Measurements from ENCODE around the gene SYTL4. TPM values are rescaled to one million over a fixed set of nuclear protein-coding genes. Genes with fewer than 3 reads are reported as not detected.
A peak's percentile ranks its signal among the peaks of the same experiment; 100 is the strongest.

SYTL4 gene
- total and polyA plus RNA-seq, 5 experiments from 2014 or later: not detected

- H3K9me3 Mint-ChIP-seq: no peaks in the 10 kb centered on the region
- no peaks in the 10 kb centered on the region for H3K36me3 Mint-ChIP-seq
- no peak for DNase-seq
- ATAC-seq: no peak
- no peaks in the 10 kb centered on the region for H3K4me1 Mint-ChIP-seq
- no peak overlapping the region for H3K4me3 Mint-ChIP-seq
- H3K27ac Mint-ChIP-seq: no peak overlapping the region
- POLR2A ChIA-PET: no interaction called here
- peaks cover 0 to 3% (median 2%) of the 10 kb centered on the region in 5 donors for H3K27me3 Mint-ChIP-seq
Measured at GRCh38 chrX:100720301-100720700, 11.6 kb downstream of the SYTL4 start.

DNA sequence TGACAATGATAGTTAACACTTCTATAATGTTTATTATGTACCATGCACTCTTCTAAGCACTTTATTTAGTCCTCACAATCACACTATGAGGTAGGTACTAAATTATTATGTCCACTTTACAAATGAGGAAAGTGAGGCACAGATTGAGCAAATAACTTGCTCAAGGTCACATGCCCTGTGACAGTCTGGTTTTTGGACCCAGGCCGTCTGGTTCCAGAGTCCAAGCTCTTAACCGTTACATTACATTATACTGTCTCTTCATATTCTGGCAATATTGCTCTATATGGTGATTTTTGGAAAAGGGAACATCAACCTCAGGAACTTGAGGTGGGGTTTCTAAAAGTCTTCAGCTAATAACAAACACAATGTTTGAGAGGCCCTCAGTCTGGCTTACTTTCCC lies 12.8 kb downstream of the SYTL4 start:
- Mint-ChIP-seq H3K27ac (no peak overlapping the region), H3K9me3 (no peaks in the 10 kb centered on the region), H3K4me1 (no peaks in the 10 kb centered on the region), H3K27me3 (no peaks in the 10 kb centered on the region), H3K4me3 (no peak overlapping the region), H3K36me3 (no peaks in the 10 kb centered on the region)
- no peak for DNase-seq
- ATAC-seq: no peak
- POLR2A ChIA-PET: no interaction called here

GRCh38 chrX:100717363-100717762 lies 14.6 kb downstream of the SYTL4 start:
- DNase-seq (no peak), ATAC-seq (no peak)
- POLR2A ChIA-PET: no interaction called here
- Mint-ChIP-seq H3K4me3 (no peak overlapping the region), H3K9me3 (no peaks in the 10 kb centered on the region), H3K27me3 (no peaks in the 10 kb centered on the region), H3K4me1 (no peaks in the 10 kb centered on the region), H3K27ac (no peak overlapping the region), H3K36me3 (no peaks in the 10 kb centered on the region)

GRCh38 chrX:100710816-100711215 lies 21.1 kb downstream of the SYTL4 start:
- POLR2A ChIA-PET: no interaction called here
- H3K27ac Mint-ChIP-seq: no peak overlapping the region
- no peaks in the 10 kb centered on the region for H3K4me1 Mint-ChIP-seq
- DNase-seq (no peak), ATAC-seq (no peak)
- no peak overlapping the region for H3K4me3 Mint-ChIP-seq
- H3K27me3 Mint-ChIP-seq: peaks cover 0 to 13% (median 3%) of the 10 kb centered on the region in 5 donors
- no peaks in the 10 kb centered on the region for H3K36me3 Mint-ChIP-seq
- no peaks in the 10 kb centered on the region for H3K9me3 Mint-ChIP-seq

DNA sequence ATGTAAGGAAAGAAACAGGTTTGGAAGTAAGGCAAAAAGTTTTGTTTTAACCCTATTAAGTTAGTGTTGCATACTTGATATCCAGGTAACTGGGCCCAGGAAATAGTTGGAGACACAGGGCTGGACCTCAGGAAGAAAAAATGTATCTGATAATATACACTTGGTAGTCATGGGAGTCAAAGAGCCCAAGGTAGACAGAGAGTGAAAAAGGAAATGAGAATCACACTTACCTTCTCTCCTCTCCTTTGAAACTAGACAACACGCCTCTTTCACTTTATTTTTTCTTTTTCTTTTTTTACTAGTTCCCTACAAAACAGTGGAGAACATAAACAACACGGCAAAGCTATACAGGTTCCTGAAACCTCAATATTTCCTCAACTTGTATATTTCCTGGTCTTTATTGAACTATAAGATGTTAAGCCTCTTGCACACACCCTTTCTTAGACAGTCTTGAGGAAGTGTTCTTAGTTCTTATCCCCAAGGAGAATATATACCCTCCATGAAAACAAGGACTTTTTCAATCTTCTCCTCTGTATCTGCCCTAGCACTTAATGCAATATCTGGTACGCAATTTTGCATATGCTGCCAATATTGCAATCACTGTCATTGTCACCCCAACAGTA lies 27.2 kb downstream of the SYTL4 start:
- Mint-ChIP-seq H3K4me3 (no peak overlapping the region), H3K27ac (no peak overlapping the region), H3K9me3 (no peaks in the 10 kb centered on the region), H3K4me1 (no peaks in the 10 kb centered on the region), H3K27me3 (peaks cover 2 to 23% (median 12%) of the 10 kb centered on the region in 5 donors), H3K36me3 (no peaks in the 10 kb centered on the region)
- no peak for ATAC-seq
- DNase-seq: no peak
- POLR2A ChIA-PET: no interaction called here

DNA sequence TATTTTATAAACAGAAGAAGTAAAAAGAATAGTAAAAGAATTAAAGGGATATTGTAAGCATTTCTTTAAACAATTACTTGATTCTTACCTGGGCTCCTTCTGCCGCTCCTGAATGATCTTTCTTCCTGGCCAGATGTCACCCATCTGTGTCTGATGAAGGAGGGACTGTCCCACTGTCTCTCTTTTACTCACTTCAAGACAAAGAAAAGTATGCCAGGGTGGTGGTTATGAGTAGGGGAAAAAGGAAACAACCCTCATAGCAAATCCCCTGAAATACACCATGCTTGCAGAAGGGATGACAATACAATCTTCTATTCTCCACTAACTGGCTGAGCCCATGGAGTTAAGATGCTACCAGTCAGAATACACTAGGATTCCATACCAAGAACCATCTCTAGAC lies 31.1 kb downstream of the SYTL4 start:
- Mint-ChIP-seq H3K36me3 (no peaks in the 10 kb centered on the region), H3K9me3 (no peaks in the 10 kb centered on the region), H3K4me1 (no peaks in the 10 kb centered on the region), H3K4me3 (no peak overlapping the region), H3K27ac (no peak overlapping the region), H3K27me3 (peaks cover 3 to 12% (median 7%) of the 10 kb centered on the region in 5 donors)
- POLR2A ChIA-PET: no interaction called here
- DNase-seq (no peak), ATAC-seq (no peak)

DNA sequence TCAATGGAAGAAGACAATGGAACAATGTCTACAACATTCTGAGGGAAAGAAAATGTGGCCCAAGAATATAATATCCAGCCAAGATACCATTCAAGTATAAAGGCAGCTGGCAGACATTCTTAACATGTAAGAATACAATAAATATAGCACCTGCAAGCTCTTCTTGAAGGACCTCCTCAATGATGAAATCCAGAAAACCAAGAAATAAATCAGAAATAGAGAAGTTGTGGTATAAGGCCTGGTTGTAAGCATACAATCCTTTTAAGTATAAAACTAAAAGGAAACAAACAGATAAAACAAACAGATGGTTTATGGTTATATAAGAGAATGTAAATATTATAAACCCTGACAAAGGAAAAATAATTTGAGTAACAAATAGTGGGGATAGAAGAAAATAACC lies 33.4 kb downstream of the SYTL4 start:
- peaks cover 6 to 23% (median 10%) of the 10 kb centered on the region in 5 donors for H3K27me3 Mint-ChIP-seq
- POLR2A ChIA-PET: no interaction called here
- no peak overlapping the region for H3K4me3 Mint-ChIP-seq
- no peaks in the 10 kb centered on the region for H3K4me1 Mint-ChIP-seq
- H3K27ac Mint-ChIP-seq: no peak overlapping the region
- H3K36me3 Mint-ChIP-seq: no peaks in the 10 kb centered on the region
- H3K9me3 Mint-ChIP-seq: no peaks in the 10 kb centered on the region
- ATAC-seq: no peak
- DNase-seq: no peak

- H3K9me3 Mint-ChIP-seq: no peaks in the 10 kb centered on the region
- no peaks in the 10 kb centered on the region for H3K4me1 Mint-ChIP-seq
- ATAC-seq: no peak
- no peak overlapping the region for H3K27ac Mint-ChIP-seq
- H3K4me3 Mint-ChIP-seq: no peak overlapping the region
- H3K27me3 Mint-ChIP-seq: peaks cover 11 to 26% (median 15%) of the 10 kb centered on the region in 5 donors
- no peak for DNase-seq
- POLR2A ChIA-PET: no interaction called here
- no peaks in the 10 kb centered on the region for H3K36me3 Mint-ChIP-seq
Measured at GRCh38 chrX:100696699-100697351, 35.1 kb downstream of the SYTL4 start.

DNA sequence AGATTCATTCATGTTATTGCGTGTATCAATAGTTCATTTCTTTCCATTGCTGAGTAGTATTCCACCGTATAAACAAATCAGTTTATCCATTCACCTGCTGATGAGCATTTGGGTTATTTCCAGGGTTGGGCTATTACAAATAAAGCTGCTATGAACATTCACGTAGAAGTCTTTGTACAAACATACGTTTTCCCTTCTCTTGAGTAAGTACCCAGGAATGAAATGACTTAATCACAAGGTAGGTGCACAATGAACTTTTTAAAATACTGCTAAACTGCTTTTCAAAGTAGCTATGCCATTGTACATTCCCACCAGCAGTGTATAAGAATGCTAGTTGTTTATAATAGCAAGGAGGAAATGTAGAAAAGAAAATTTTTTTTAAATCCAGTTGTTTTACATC lies 35.9 kb downstream of the SYTL4 start:
- POLR2A ChIA-PET: no interaction called here
- H3K4me3 Mint-ChIP-seq: no peak overlapping the region

GRCh38 chrX:100695302-100695701 lies 36.6 kb downstream of the SYTL4 start:
- Mint-ChIP-seq H3K4me1 (no peaks in the 10 kb centered on the region), H3K27ac (no peak overlapping the region), H3K27me3 (peaks cover 12 to 26% (median 14%) of the 10 kb centered on the region in 5 donors), H3K9me3 (no peaks in the 10 kb centered on the region), H3K4me3 (no peak overlapping the region), H3K36me3 (no peaks in the 10 kb centered on the region)
- POLR2A ChIA-PET: interaction anchor here (0.6 kb wide), 1 partner anchor 157 kb away, joined by 4 read pairs; no protein-coding TSS in a partner anchor
- no peak for DNase-seq
- ATAC-seq: no peak

More for the DNA sequence above, 35.9 kb downstream of the SYTL4 start:
- H3K36me3 Mint-ChIP-seq: no peaks in the 10 kb centered on the region
- H3K27ac Mint-ChIP-seq: no peak overlapping the region
- H3K27me3 Mint-ChIP-seq: peaks cover 12 to 26% (median 14%) of the 10 kb centered on the region in 5 donors
- no peaks in the 10 kb centered on the region for H3K4me1 Mint-ChIP-seq
- ATAC-seq (no peak), DNase-seq (no peak)
- no peaks in the 10 kb centered on the region for H3K9me3 Mint-ChIP-seq

DNA sequence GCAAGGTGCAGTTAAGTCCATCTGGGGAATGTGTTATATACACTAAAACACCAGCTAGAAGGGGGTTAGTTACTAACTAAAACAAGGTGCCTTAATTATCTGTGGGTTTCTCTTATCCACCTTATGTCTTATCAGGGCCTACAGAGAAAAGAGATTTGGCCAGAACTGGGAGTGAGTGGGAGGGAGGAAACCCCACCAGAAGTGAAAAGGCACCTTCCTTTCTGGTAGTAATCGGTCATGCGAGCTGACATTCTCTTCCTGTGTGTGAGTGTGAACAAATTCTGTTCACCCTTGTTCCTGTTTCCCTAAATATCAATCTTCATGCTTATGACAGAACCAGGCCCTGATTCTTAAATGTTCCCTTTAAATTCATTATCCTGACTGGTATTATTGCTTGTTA lies 44.4 kb downstream of the SYTL4 start:
- Mint-ChIP-seq H3K27me3 (peaks cover 1 to 6% (median 4%) of the 10 kb centered on the region in 5 donors), H3K4me1 (peaks cover 2 to 19% (median 10%) of the 10 kb centered on the region in 4 donors), H3K9me3 (no peaks in the 10 kb centered on the region), H3K4me3 (peak overlapping the region in 2 of 10 donors; percentile 19 to 30), H3K27ac (peak overlapping the region in 3 of 10 donors; percentile 0 to 41 (median 23)), H3K36me3 (no peaks in the 10 kb centered on the region)
- DNase-seq (no peak), ATAC-seq (no peak)
- POLR2A ChIA-PET: no interaction called here

DNA sequence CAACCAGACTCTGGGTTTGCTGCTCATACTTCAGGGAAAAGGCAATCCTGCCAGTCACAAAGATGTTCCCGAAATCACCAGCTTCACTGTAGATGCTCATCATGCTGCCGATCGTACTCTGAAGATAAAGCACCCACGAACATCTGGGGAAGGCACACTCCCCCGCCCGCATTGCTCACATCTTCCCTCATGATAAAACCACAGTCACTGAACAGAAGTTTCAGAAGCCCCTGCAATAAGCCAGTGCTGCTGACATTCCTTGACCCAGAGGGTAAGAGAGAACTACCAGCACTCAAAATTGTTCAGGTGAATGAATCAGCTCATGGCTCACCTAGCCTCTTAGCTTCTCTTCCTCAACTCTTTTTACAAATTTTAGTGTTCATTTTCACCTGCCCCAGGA lies 44.8 kb downstream of the SYTL4 start:
- H3K27me3 Mint-ChIP-seq: peaks cover under 1 to 5% (median 2%) of the 10 kb centered on the region in 5 donors
- ATAC-seq (no peak), DNase-seq (no peak)
- peak overlapping the region in 1 of 10 donors; percentile 11 for H3K4me3 Mint-ChIP-seq
- POLR2A ChIA-PET: no interaction called here
- H3K9me3 Mint-ChIP-seq: no peaks in the 10 kb centered on the region
- H3K27ac Mint-ChIP-seq: peak overlapping the region in 3 of 10 donors; percentile 23 to 61 (median 41)
- peaks cover 2 to 19% (median 10%) of the 10 kb centered on the region in 4 donors for H3K4me1 Mint-ChIP-seq
- H3K36me3 Mint-ChIP-seq: no peaks in the 10 kb centered on the region

DNA sequence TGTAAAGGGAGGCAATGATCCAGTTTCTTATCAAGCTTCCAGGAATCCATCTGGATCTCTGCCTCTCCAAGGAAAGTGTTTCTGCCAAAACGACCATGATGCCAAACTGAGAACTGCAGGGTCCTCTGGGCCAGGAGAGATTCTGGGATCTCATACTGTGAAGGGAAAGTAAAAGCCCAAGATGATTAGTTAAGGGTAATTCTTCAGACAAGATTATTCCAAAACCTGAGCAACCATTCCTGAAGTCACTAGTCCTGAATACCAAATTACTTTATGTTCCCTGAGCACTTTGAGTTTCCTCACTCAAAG lies 46.0 kb downstream of the SYTL4 start:
- Mint-ChIP-seq H3K4me3 (no peak overlapping the region), H3K4me1 (peaks cover 2 to 19% (median 10%) of the 10 kb centered on the region in 4 donors), H3K27ac (no peak overlapping the region), H3K27me3 (no peaks in the 10 kb centered on the region), H3K9me3 (no peaks in the 10 kb centered on the region), H3K36me3 (no peaks in the 10 kb centered on the region)
- DNase-seq (no peak), ATAC-seq (no peak)
- POLR2A ChIA-PET: no interaction called here

All from naive thymus-derived CD8-positive, alpha-beta T cell (primary cell).